BJ (cell line): Measurements from ENCODE around the gene INHA. TPM values are rescaled to one million over a fixed set of nuclear protein-coding genes. Genes with fewer than 3 reads are reported as not detected.

ENCODE experiments used
- CTCF ChIA-PET: fragments of 350-600 bp; formaldehyde crosslinking; extraction: SDS; loops from one replicate; lab custom pipeline; 2021; ENCODE audit warnings: antibody characterized with exemption, inconsistent platforms; lab: Yijun Ruan, JAX
- POLR2A ChIA-PET: fragments of 300-600 bp; sonication (Branson Sonifier 250); formaldehyde crosslinking; extraction: SDS; loops from one replicate; lab custom pipeline; 2021; ENCODE audit warnings: antibody characterized with exemption; lab: Charles Lee
- DNase-seq: peaks from one replicate; pipeline ENCODE4 v3.0.0-alpha.2; 2011; ENCODE audit warnings: low read depth
- H3K27me3 ChIP-seq: 2 replicates; pipeline ENCODE4 v1.6.0; 2011; ENCODE audit warnings: low read length; ENCODE audit not compliant: control insufficient read depth, insufficient read depth
- H3K36me3 ChIP-seq: 2 replicates; pipeline ENCODE4 v1.5.1; 2011; ENCODE audit warnings: low read length; ENCODE audit not compliant: control insufficient read depth, insufficient read depth
- H3K4me3 ChIP-seq: 2 replicates; pipeline ENCODE4 v1.5.1; 2011; ENCODE audit warnings: low read depth, mild to moderate bottlenecking, control low read depth, low read length
- CTCF ChIP-seq: IDR thresholded peaks from 2 replicates; pipeline ENCODE4 v1.5.1; 2011; ENCODE audit warnings: low read depth, mild to moderate bottlenecking, control low read depth, inconsistent platforms, low read length, moderate library complexity; ENCODE audit not compliant: insufficient read depth
- polyA plus RNA-seq: library from polyadenylated mRNA; depleted of rRNA; stranded (reverse); fragments of >200 nt; gene quantifications from 2 replicates; pipeline ENCODE4 v1.2.3, GENCODE V29; 2011

The INHA gene
- polyA plus RNA-seq, 1 experiment = 1.5 TPM

DNA sequence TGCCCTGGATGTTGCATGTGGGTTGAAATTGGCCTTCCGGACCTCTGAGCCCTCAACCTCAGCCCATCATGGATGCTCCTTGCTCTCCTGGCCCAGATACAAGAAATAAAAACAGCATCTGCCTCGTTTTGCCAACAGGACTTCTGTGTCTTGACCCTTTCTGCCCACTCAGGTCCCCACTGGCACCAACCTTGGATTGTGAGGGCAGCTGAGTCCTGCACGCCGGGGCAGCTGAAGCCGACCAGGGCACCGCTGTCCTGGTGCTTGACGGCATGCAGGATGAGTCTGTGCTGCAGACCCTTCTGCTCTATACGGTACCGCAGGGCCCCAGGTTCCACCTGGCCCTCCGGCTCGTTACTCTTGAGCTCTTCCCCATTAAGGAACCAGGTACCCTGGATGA is 5.5 kb upstream of the INHA start:
- ChIA-PET POLR2A (no interaction called here), CTCF (interaction anchor here (1.1 kb wide), 1 partner anchor 25 kb away, joined by 3 read pairs; no protein-coding TSS in a partner anchor)
- Histone ChIP-seq H3K27me3 (no peaks in the 10 kb centered on the region), H3K4me3 (no peak overlapping the region), H3K36me3 (peaks cover 21% of the 10 kb centered on the region)
- TF ChIP-seq CTCF = no peak
- no peak for DNase-seq

GRCh38 chr2:219567131-219567530 is 5.0 kb upstream of the INHA start:
- ChIA-PET CTCF (interaction anchor here (1.1 kb wide), 1 partner anchor 25 kb away, joined by 3 read pairs; no protein-coding TSS in a partner anchor), POLR2A (no interaction called here)
- no peak for TF ChIP-seq CTCF
- H3K36me3 ChIP-seq = peaks cover 19% of the 10 kb centered on the region
- DNase-seq = no peak
- no peak overlapping the region for H3K4me3 ChIP-seq
- H3K27me3 ChIP-seq = no peaks in the 10 kb centered on the region

GRCh38 chr2:219567791-219568361 is 4.2 kb upstream of the INHA start:
- peaks cover 18% of the 10 kb centered on the region for H3K36me3 ChIP-seq
- TF ChIP-seq CTCF = no peak
- ChIA-PET CTCF (interaction anchor here (0.9 to 1.1 kb wide), 2 partner anchors 24 to 26 kb away, joined by 3 read pairs; partner anchors contain the start of genes CHPF and TMEM198), POLR2A (no interaction called here)
- H3K4me3 ChIP-seq = no peak overlapping the region
- no peak for DNase-seq
- H3K27me3 ChIP-seq = no peaks in the 10 kb centered on the region

DNA sequence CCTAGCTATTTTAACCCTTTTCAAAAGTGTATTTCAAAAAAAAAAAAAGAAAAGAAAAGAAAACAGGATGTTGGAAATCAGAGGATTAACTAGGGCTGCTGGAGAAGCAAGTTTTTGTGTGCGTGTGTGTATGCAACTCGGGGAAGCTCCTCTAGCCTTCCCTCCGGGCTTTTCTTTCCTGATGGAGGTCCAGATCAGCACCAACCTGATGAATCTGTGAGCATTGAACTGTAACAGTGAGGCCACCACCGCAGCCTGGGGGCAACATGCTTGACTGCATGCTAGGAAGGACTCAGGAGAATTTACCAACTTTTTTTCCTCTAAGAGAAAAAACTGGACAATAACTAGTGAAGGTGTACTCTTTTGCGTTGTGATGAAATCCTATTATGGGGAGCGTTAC is 3.1 kb upstream of the INHA start:
- CTCF ChIA-PET = interaction anchor here (0.8 to 1.4 kb wide), 2 partner anchors 9 to 12 kb away, joined by 3 to 10 read pairs; no protein-coding TSS in a partner anchor

More for the DNA sequence above, 3.1 kb upstream of the INHA start:
- DNase-seq = no peak
- Histone ChIP-seq H3K27me3 (no peaks in the 10 kb centered on the region), H3K4me3 (no peak overlapping the region), H3K36me3 (peaks cover 11% of the 10 kb centered on the region)
- no peak for TF ChIP-seq CTCF
- POLR2A ChIA-PET = no interaction called here
